GM12878 (cell line): Measurements from ENCODE around the gene HORMAD1.

Source experiments
- BRCA1 ChIP-seq: IDR thresholded peaks from 2 replicates; pipeline ENCODE4 v1.6.1; 2011; ENCODE audit warnings: low read depth, low read length, improper control_type of control experiment
- CBX3 ChIP-seq: fragments of 200-600 bp; sonication (generic); IDR thresholded peaks from 2 replicates; pipeline ENCODE4 v1.6.1; 2016; ENCODE audit warnings: low read depth, borderline replicate concordance
- CHD2 ChIP-seq: IDR thresholded peaks from 2 replicates; pipeline ENCODE4 v1.6.1; 2011; ENCODE audit warnings: low read depth, low read length, improper control_type of control experiment, borderline replicate concordance
- FOXK2 ChIP-seq: fragments of 450-650 bp; IDR thresholded peaks from 2 replicates; pipeline ENCODE4 v1.6.1; 2017; ENCODE audit warnings: mild to moderate bottlenecking, moderate library complexity
- HDGF ChIP-seq: fragments of 450-650 bp; IDR thresholded peaks from 2 replicates; pipeline ENCODE4 v1.6.1; 2016; ENCODE audit warnings: antibody characterized with exemption
- JUNB ChIP-seq: IDR thresholded peaks from 2 replicates; pipeline ENCODE4 v1.6.1; 2016; ENCODE audit warnings: antibody characterized with exemption, mild to moderate bottlenecking
- MXI1 ChIP-seq: fragments of 150-350 bp; IDR thresholded peaks from 2 replicates; pipeline ENCODE4 v1.6.1; 2011; ENCODE audit warnings: low read depth, mild to moderate bottlenecking, inconsistent platforms, low read length, improper control_type of control experiment
- PBX3 ChIP-seq: IDR thresholded peaks from 2 replicates; pipeline ENCODE4 v1.6.1; 2011; ENCODE audit warnings: mild to moderate bottlenecking, low read depth, low read length, moderate library complexity; ENCODE audit not compliant: insufficient replicate concordance
- POLR2A ChIP-seq: IDR thresholded peaks from 2 replicates; pipeline ENCODE4 v1.6.1; 2011; ENCODE audit warnings: low read depth, mild to moderate bottlenecking, low read length
- POLR2AphosphoS5 ChIP-seq: IDR thresholded peaks from 2 replicates; pipeline ENCODE4 v1.6.1; 2011; ENCODE audit warnings: mild to moderate bottlenecking, low read length, inconsistent platforms
- REST ChIP-seq: IDR thresholded peaks from 2 replicates; pipeline ENCODE4 v1.6.1; 2012; ENCODE audit warnings: mild to moderate bottlenecking, low read depth, low read length
- SUZ12 ChIP-seq: fragments of 200-600 bp; sonication (generic); IDR thresholded peaks from one replicate; pipeline ENCODE4 v1.6.1; 2018; ENCODE audit warnings: antibody characterized with exemption, mild to moderate bottlenecking; ENCODE audit not compliant: unreplicated experiment

DNA sequence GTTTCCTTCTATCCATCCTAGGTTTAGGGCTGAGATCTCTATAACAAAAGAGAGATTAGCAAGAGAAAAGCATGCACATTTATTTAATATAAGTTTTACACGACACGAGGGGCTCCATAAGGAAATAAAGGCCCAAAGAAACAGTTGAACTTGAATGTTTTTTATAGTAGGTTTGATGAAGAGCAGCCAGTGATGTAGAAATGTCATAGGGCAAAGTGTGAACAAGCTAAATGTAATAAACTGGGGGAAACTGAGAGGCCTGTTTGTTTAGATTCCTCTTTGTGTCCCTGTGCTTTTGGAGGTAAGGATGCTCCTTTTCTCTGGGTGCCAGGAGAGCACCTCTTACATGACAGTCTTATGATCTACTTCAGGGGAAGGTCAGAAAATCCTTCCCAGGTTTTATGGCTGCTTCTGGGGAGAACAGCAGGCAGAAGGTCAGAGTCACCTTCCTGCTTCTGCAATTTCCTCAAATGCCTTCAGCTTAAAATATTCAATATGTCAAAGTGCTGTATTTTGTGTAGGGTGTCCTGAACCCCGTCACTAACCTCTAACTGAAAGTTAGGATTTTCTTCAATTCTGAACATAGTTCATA is 9.5 kb upstream of the HORMAD1 start:
- TF ChIP-seq POLR2AphosphoS5, result no peak
- no peak for TF ChIP-seq HDGF
- TF ChIP-seq SUZ12, result no peak
- TF ChIP-seq BRCA1, result no peak
- TF ChIP-seq POLR2A, result no peak
- no peak for TF ChIP-seq MXI1
- no peak for TF ChIP-seq REST
- TF ChIP-seq FOXK2, result no peak
- no peak for TF ChIP-seq CBX3
- no peak for TF ChIP-seq JUNB
- TF ChIP-seq CHD2, result no peak
- no peak for TF ChIP-seq PBX3
